Left lung (tissue), 10 donors: ENCODE measurements around the gene STRN3. TPM values are rescaled to one million over a fixed set of nuclear protein-coding genes. Genes with fewer than 3 reads are reported as not detected.

ENCODE experiments used
- ATAC-seq: fragments of 200-7000 bp; cut with Tn5 transposase; one replicate; pipeline ENCODE4 v1.9.1; 2020; ENCODE audit warnings: moderate library complexity
- DNase-seq, 4 donors: peaks; one replicate each; pipeline ENCODE4 v3.0.0-alpha.2; 2013 to 2020
- H3K27ac ChIP-seq, 2 donors: fragments of 200-600 bp; sonication (generic) in 1 of 2; one replicate each; pipeline versions ENCODE4 v1.5.0 to v1.8.0; 2020 to 2021
- H3K27me3 ChIP-seq, 2 donors: fragments of 200-600 bp; sonication (generic) in 1 of 2; one replicate each; pipeline versions ENCODE4 v1.5.0 to v1.8.0; 2020 to 2021
- H3K36me3 ChIP-seq, 2 donors: fragments of 200-600 bp; sonication (generic) in 1 of 2; one replicate each; pipeline versions ENCODE4 v1.5.0 to v1.8.0; 2020 to 2021
- H3K4me1 ChIP-seq, 2 donors: fragments of 200-600 bp; one replicate each; pipeline ENCODE4 v1.8.0; 2021
- H3K4me3 ChIP-seq, 2 donors: fragments of 200-600 bp; sonication (generic) in 1 of 2; one replicate each; pipeline versions ENCODE4 v1.5.0 to v1.8.0; 2020 to 2021; ENCODE audit warnings: mild to moderate bottlenecking in 1 of 2
- H3K9me3 ChIP-seq, 2 donors: fragments of 200-600 bp; sonication (generic) in 1 of 2; one replicate each; pipeline versions ENCODE4 v1.5.0 to v1.8.0; 2020 to 2021
- CTCF ChIP-seq, 2 donors: fragments of 200-600 bp; sonication (generic) in 1 of 2; IDR thresholded peaks; one replicate each; pipeline versions ENCODE4 v1.5.0 to v1.8.0; 2021; ENCODE audit warnings: antibody characterized with exemption in 2 of 2
- intact Hi-C, 2 donors: fragments of 100-400 bp; cut with DNase I; formaldehyde crosslinking; loops; one replicate each; pipeline versions ENCODE4 v1.11.2 to v1.14.2; 2022
- polyA plus RNA-seq, 6 donors: library from polyadenylated mRNA; unstranded; fragments of 120-200 nt; gene quantifications; one replicate each; pipeline ENCODE4 v1.2.1, GENCODE V29; 2013; ENCODE audit not compliant: insufficient read length in 6 of 6
- total RNA-seq, 2 donors: library from RNA; stranded (reverse); fragmentation: NEBNext Ultra II Directional; extraction: Animal tissue kit (Norgen Biotek cat#: 25700); gene quantifications; one replicate each; pipeline ENCODE4 v1.2.1, GENCODE V29; 2021
- donor health status: DM: no; HTN: yes; CAD: no.
- donor health status: DM: no; HTN: no; CAD: no.

The STRN3 gene
- total and polyA plus RNA-seq, 8 donors = 31.7 to 54.7 (median 46.5) TPM

- intact Hi-C loops = no loop called here
- H3K27ac ChIP-seq = no peak overlapping the region
- no peak for DNase-seq
These were observed 30.5 kb downstream of the STRN3 start for GRCh38 chr14:30995689-30996088.

GRCh38 chr14:30994681-30995620 is 31.2 kb downstream of the STRN3 start:
- Histone ChIP-seq H3K27me3 (no peaks in the 10 kb centered on the region), H3K27ac (no peak overlapping the region), H3K4me3 (no peak overlapping the region), H3K36me3 (peaks cover 0 to 8% of the 10 kb centered on the region in 2 donors), H3K9me3 (peaks cover 0 to 7% of the 10 kb centered on the region in 2 donors), H3K4me1 (peaks cover 4 to 36% of the 10 kb centered on the region in 2 donors)
- TF ChIP-seq CTCF (IDR thresholded peaks at IDR 0.05) = no peak
- DNase-seq = no peak
- peak; percentile 18 for ATAC-seq
- intact Hi-C loops = no loop called here

More at GRCh38 chr14:30995689-30996088, 30.5 kb downstream of the STRN3 start:
- H3K4me3 ChIP-seq = no peak overlapping the region
- peaks cover 0 to 7% of the 10 kb centered on the region in 2 donors for H3K9me3 ChIP-seq
- H3K27me3 ChIP-seq = no peaks in the 10 kb centered on the region
- peaks cover 4 to 34% of the 10 kb centered on the region in 2 donors for H3K4me1 ChIP-seq
- TF ChIP-seq CTCF (IDR thresholded peaks at IDR 0.05) = no peak
- ATAC-seq = no peak
- peaks cover 0 to 8% of the 10 kb centered on the region in 2 donors for H3K36me3 ChIP-seq

GRCh38 chr14:30993071-30993470 is 33.1 kb downstream of the STRN3 start:
- intact Hi-C loops = no loop called here
- H3K27me3 ChIP-seq = no peaks in the 10 kb centered on the region
- H3K27ac ChIP-seq = no peak overlapping the region
- peaks cover 0 to under 1% of the 10 kb centered on the region in 2 donors for H3K9me3 ChIP-seq
- DNase-seq = no peak
- TF ChIP-seq CTCF (IDR thresholded peaks at IDR 0.05) = no peak
- H3K4me1 ChIP-seq = peaks cover 4 to 37% of the 10 kb centered on the region in 2 donors
- H3K36me3 ChIP-seq = no peaks in the 10 kb centered on the region
- ATAC-seq = no peak
- no peak overlapping the region for H3K4me3 ChIP-seq

- Histone ChIP-seq H3K27me3 (no peaks in the 10 kb centered on the region), H3K4me3 (no peak overlapping the region), H3K36me3 (no peaks in the 10 kb centered on the region), H3K4me1 (peaks cover 4 to 40% of the 10 kb centered on the region in 2 donors), H3K9me3 (no peaks in the 10 kb centered on the region), H3K27ac (no peak overlapping the region)
- ATAC-seq (no peak), DNase-seq (no peak)
- no peak for TF ChIP-seq CTCF (IDR thresholded peaks at IDR 0.05)
- intact Hi-C loops = no loop called here
These were observed 34.8 kb downstream of the STRN3 start for GRCh38 chr14:30991408-30991807.

- Histone ChIP-seq H3K36me3 (no peaks in the 10 kb centered on the region), H3K4me3 (no peak overlapping the region), H3K9me3 (no peaks in the 10 kb centered on the region), H3K27me3 (no peaks in the 10 kb centered on the region), H3K4me1 (peaks cover 4 to 37% of the 10 kb centered on the region in 2 donors), H3K27ac (no peak overlapping the region)
- no peak for ATAC-seq
- intact Hi-C loops = no loop called here
- no peak for TF ChIP-seq CTCF (IDR thresholded peaks at IDR 0.05)
- DNase-seq = no peak
These were observed 35.4 kb downstream of the STRN3 start for GRCh38 chr14:30990770-30991169.
